Measurements from ENCODE around the gene CUBN. TPM values are rescaled to one million over a fixed set of nuclear protein-coding genes. Genes with fewer than 3 reads are reported as not detected.

CUBN gene
- polyA plus RNA-seq, 4 donors = 0.18 to 161 TPM; not detected in 2

DNA sequence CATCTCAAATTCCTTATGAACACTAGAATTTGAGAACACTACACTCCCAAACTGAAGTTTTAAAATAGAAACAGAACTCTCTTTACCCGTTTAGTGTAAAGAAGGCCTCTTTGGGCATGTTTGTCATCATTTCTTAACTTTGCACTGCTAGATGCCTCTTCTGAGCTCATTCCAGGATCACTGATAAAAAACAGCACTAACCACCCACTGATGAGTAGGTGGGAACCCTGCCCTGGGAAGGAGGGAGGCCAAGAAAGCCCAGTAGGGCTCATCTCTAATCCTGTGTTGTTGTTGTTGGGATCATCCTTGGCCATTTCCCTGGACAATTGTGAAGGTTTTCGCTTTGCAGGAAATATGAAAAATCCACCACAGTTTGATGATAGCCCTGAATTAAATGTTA lies 68.2 kb downstream of the CUBN start:
- Histone ChIP-seq H3K27ac (ENCODE audit: low read depth in 1 of 3, low read length in 2 of 3) (no peak overlapping the region), H3K27me3 (ENCODE audit: control insufficient read depth in 3 of 3, insufficient read depth in 3 of 3, low read length in 3 of 3) (no peaks in the 10 kb centered on the region), H3K9me3 (ENCODE audit: control insufficient read depth in 2 of 2, insufficient read depth in 1 of 2, low read depth in 1 of 2, low read length in 1 of 2) (no peaks in the 10 kb centered on the region), H3K4me3 (ENCODE audit: low read depth in 1 of 3, low read length in 3 of 3) (no peak overlapping the region), H3K36me3 (ENCODE audit: control insufficient read depth in 3 of 3, insufficient read depth in 2 of 3, low read depth in 1 of 3, low read length in 3 of 3) (peaks cover 0 to 10% (median 0%) of the 10 kb centered on the region in 3 donors), H3K4me1 (ENCODE audit: control insufficient read depth in 3 of 3, insufficient read depth in 2 of 3, low read depth in 1 of 3, low read length in 2 of 3) (peaks cover 0 to 2% (median 0%) of the 10 kb centered on the region in 3 donors)
- no peak for FAIRE-seq
- DNase-seq = no peak
- 65 to 87% (median 86%) methylated on average over 2 of the region's 2 CpGs for WGBS, 3 donors

DNA sequence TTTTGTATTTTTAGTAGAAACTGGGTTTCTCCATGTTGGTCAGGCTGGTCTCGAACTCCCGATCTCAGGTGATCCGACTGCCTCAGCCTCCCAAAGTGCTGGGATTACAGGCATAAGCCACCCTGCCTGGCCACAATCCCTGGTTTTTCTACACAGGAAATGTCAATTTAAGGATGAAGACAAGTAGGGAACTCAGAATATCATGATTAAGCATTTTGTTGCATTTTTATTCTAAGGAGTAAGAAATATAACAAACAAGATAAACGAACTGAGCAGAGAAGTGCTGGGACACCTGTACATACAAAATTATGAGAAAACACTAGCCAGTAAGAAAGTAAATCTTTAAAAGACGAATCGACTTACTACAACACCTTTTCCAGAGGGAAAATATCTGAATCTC lies 69.3 kb downstream of the CUBN start:
- peaks cover 0 to 10% (median 0%) of the 10 kb centered on the region in 3 donors for H3K36me3 ChIP-seq (ENCODE audit: control insufficient read depth in 3 of 3, insufficient read depth in 2 of 3, low read depth in 1 of 3, low read length in 3 of 3)
- no peak overlapping the region for H3K27ac ChIP-seq (ENCODE audit: low read depth in 1 of 3, low read length in 2 of 3)
- no peaks in the 10 kb centered on the region for H3K9me3 ChIP-seq (ENCODE audit: control insufficient read depth in 2 of 2, insufficient read depth in 1 of 2, low read depth in 1 of 2, low read length in 1 of 2)
- FAIRE-seq = no peak
- no peak overlapping the region for H3K4me3 ChIP-seq (ENCODE audit: low read depth in 1 of 3, low read length in 3 of 3)
- WGBS, 3 donors = 80 to 85% (median 80%) methylated on average over 6 of the region's 6 CpGs
- H3K4me1 ChIP-seq (ENCODE audit: control insufficient read depth in 3 of 3, insufficient read depth in 2 of 3, low read depth in 1 of 3, low read length in 2 of 3) = peaks cover 0 to 2% (median 0%) of the 10 kb centered on the region in 3 donors
- no peak for DNase-seq
- H3K27me3 ChIP-seq (ENCODE audit: control insufficient read depth in 3 of 3, insufficient read depth in 3 of 3, low read length in 3 of 3) = no peaks in the 10 kb centered on the region

- H3K27ac ChIP-seq (ENCODE audit: low read depth in 1 of 3, low read length in 2 of 3) = no peak overlapping the region
- no peaks in the 10 kb centered on the region for H3K9me3 ChIP-seq (ENCODE audit: control insufficient read depth in 2 of 2, insufficient read depth in 1 of 2, low read depth in 1 of 2, low read length in 1 of 2)
- no peak overlapping the region for H3K4me3 ChIP-seq (ENCODE audit: low read depth in 1 of 3, low read length in 3 of 3)
- H3K27me3 ChIP-seq (ENCODE audit: control insufficient read depth in 3 of 3, insufficient read depth in 3 of 3, low read length in 3 of 3) = no peaks in the 10 kb centered on the region
- FAIRE-seq = no peak
- peaks cover 0 to 10% (median 0%) of the 10 kb centered on the region in 3 donors for H3K36me3 ChIP-seq (ENCODE audit: control insufficient read depth in 3 of 3, insufficient read depth in 2 of 3, low read depth in 1 of 3, low read length in 3 of 3)
- no peak for DNase-seq
- H3K4me1 ChIP-seq (ENCODE audit: control insufficient read depth in 3 of 3, insufficient read depth in 2 of 3, low read depth in 1 of 3, low read length in 2 of 3) = peaks cover 0 to 2% (median 0%) of the 10 kb centered on the region in 3 donors
Measured at GRCh38 chr10:17059197-17059688, 70.4 kb downstream of the CUBN start.

DNA sequence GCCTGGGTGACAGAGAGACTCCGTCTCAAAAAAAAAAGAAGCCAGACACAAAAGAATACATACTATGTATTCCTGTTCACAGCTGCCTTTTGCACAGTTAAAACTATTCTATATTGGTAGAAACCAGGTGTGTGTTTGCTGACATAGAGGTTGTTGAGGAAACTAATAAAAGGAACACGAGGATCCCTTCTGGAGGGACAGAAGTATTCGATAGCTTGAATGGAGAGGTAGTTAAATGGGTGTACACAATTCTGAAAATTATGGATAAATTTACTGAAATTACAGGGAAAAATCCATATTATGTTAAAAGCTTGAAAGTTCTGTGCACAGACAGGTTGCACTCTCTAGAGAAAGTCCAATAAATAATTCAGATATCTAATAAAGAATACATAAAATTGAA lies 71.5 kb downstream of the CUBN start:
- Histone ChIP-seq H3K4me3 (ENCODE audit: low read depth in 1 of 3, low read length in 3 of 3) (no peak overlapping the region), H3K27ac (ENCODE audit: low read depth in 1 of 3, low read length in 2 of 3) (no peak overlapping the region), H3K4me1 (ENCODE audit: control insufficient read depth in 3 of 3, insufficient read depth in 2 of 3, low read depth in 1 of 3, low read length in 2 of 3) (peaks cover 0 to 2% (median 0%) of the 10 kb centered on the region in 3 donors), H3K27me3 (ENCODE audit: control insufficient read depth in 3 of 3, insufficient read depth in 3 of 3, low read length in 3 of 3) (no peaks in the 10 kb centered on the region), H3K36me3 (ENCODE audit: control insufficient read depth in 3 of 3, insufficient read depth in 2 of 3, low read depth in 1 of 3, low read length in 3 of 3) (peaks cover 0 to 9% (median 0%) of the 10 kb centered on the region in 3 donors), H3K9me3 (ENCODE audit: control insufficient read depth in 2 of 2, insufficient read depth in 1 of 2, low read depth in 1 of 2, low read length in 1 of 2) (no peaks in the 10 kb centered on the region)
- FAIRE-seq (no peak), DNase-seq (no peak)
- 85 to 92% (median 92%) methylated on average over 3 of the region's 3 CpGs for WGBS, 3 donors

DNA sequence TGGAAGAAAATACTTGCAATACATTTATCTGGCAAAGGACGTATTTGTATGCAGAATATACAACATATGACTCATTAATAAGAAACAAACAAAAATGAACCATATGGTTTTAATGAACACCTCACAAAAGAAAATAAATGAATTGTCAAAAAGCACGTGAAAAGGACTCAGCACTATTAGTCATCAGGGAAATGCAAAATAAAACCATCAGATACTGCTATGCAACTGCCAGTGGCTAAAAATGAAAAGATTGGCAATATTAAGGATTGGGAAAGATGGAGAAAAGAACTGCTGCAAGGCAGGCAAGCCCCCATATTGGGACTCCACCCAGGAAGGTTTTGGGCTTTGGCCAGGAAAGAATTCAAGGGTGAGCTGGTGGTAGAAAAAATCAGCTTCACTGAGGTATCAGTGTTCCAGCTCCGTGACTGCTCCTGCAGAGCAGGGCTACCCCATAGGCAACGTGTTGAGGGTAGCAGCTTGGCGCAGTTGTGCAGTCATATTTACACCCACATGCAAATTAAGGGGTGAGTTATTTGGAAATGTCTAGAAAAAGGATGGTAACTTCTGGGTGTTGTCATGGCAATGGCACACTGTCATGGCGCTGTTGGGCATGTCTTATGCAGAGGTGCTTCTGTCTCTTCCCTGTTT lies 72.7 kb downstream of the CUBN start:
- 76 to 80% (median 80%) methylated on average over 6 of the region's 6 CpGs for WGBS, 3 donors
- FAIRE-seq = no peak

DNA sequence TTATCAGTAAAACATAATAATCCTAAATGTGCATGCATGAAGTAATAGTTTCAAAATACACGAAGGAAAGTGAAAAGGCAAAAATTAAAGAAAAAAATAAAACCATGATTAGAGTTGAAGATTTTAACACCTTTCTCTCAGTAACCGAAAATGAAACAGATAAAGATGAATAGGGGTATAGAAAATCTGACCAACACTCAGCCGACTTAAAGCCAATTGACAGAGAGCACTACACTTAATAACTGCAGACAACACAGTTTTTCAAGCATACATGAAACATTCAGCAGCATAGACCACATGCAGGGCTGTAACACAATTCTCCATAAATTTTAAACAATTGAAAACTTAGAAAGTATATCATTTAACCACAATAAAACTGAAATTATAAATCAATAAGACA lies 76.1 kb downstream of the CUBN start:
- H3K4me1 ChIP-seq (ENCODE audit: control insufficient read depth in 3 of 3, insufficient read depth in 2 of 3, low read depth in 1 of 3, low read length in 2 of 3) = no peaks in the 10 kb centered on the region
- H3K27me3 ChIP-seq (ENCODE audit: control insufficient read depth in 3 of 3, insufficient read depth in 3 of 3, low read length in 3 of 3) = no peaks in the 10 kb centered on the region
- FAIRE-seq (no peak), DNase-seq (no peak)
- no peak overlapping the region for H3K27ac ChIP-seq (ENCODE audit: low read depth in 1 of 3, low read length in 2 of 3)
- 70 to 88% (median 87%) methylated on average over 3 of the region's 3 CpGs for WGBS, 3 donors
- H3K36me3 ChIP-seq (ENCODE audit: control insufficient read depth in 3 of 3, insufficient read depth in 2 of 3, low read depth in 1 of 3, low read length in 3 of 3) = peaks cover 0 to 5% (median 0%) of the 10 kb centered on the region in 3 donors
- H3K4me3 ChIP-seq (ENCODE audit: low read depth in 1 of 3, low read length in 3 of 3) = no peak overlapping the region
- peaks cover 0 to 2% of the 10 kb centered on the region in 2 donors for H3K9me3 ChIP-seq (ENCODE audit: control insufficient read depth in 2 of 2, insufficient read depth in 1 of 2, low read depth in 1 of 2, low read length in 1 of 2)

More for the DNA sequence above, 72.7 kb downstream of the CUBN start:
- Histone ChIP-seq H3K27me3 (ENCODE audit: control insufficient read depth in 3 of 3, insufficient read depth in 3 of 3, low read length in 3 of 3) (no peaks in the 10 kb centered on the region), H3K36me3 (ENCODE audit: control insufficient read depth in 3 of 3, insufficient read depth in 2 of 3, low read depth in 1 of 3, low read length in 3 of 3) (peaks cover 0 to 5% (median 0%) of the 10 kb centered on the region in 3 donors), H3K4me1 (ENCODE audit: control insufficient read depth in 3 of 3, insufficient read depth in 2 of 3, low read depth in 1 of 3, low read length in 2 of 3) (no peaks in the 10 kb centered on the region), H3K27ac (ENCODE audit: low read depth in 1 of 3, low read length in 2 of 3) (no peak overlapping the region), H3K4me3 (ENCODE audit: low read depth in 1 of 3, low read length in 3 of 3) (no peak overlapping the region), H3K9me3 (ENCODE audit: control insufficient read depth in 2 of 2, insufficient read depth in 1 of 2, low read depth in 1 of 2, low read length in 1 of 2) (peaks cover 0 to under 1% of the 10 kb centered on the region in 2 donors)
- DNase-seq = no peak

- H3K4me3 ChIP-seq (ENCODE audit: low read depth in 1 of 3, low read length in 3 of 3) = no peak overlapping the region
- DNase-seq (no peak), FAIRE-seq (peak; percentile 47)
- peaks cover 0 to 5% (median 0%) of the 10 kb centered on the region in 3 donors for H3K36me3 ChIP-seq (ENCODE audit: control insufficient read depth in 3 of 3, insufficient read depth in 2 of 3, low read depth in 1 of 3, low read length in 3 of 3)
- no peaks in the 10 kb centered on the region for H3K27me3 ChIP-seq (ENCODE audit: control insufficient read depth in 3 of 3, insufficient read depth in 3 of 3, low read length in 3 of 3)
- H3K27ac ChIP-seq (ENCODE audit: low read depth in 1 of 3, low read length in 2 of 3) = no peak overlapping the region
- no peaks in the 10 kb centered on the region for H3K4me1 ChIP-seq (ENCODE audit: control insufficient read depth in 3 of 3, insufficient read depth in 2 of 3, low read depth in 1 of 3, low read length in 2 of 3)
- H3K9me3 ChIP-seq (ENCODE audit: control insufficient read depth in 2 of 2, insufficient read depth in 1 of 2, low read depth in 1 of 2, low read length in 1 of 2) = peaks cover 0 to 2% of the 10 kb centered on the region in 2 donors
Measured at GRCh38 chr10:17053061-17053460, 76.5 kb downstream of the CUBN start.

- FAIRE-seq (no peak), DNase-seq (no peak)
- Histone ChIP-seq H3K36me3 (ENCODE audit: control insufficient read depth in 3 of 3, insufficient read depth in 2 of 3, low read depth in 1 of 3, low read length in 3 of 3) (no peaks in the 10 kb centered on the region), H3K4me3 (ENCODE audit: low read depth in 1 of 3, low read length in 3 of 3) (no peak overlapping the region), H3K27me3 (ENCODE audit: control insufficient read depth in 3 of 3, insufficient read depth in 3 of 3, low read length in 3 of 3) (no peaks in the 10 kb centered on the region), H3K27ac (ENCODE audit: low read depth in 1 of 3, low read length in 2 of 3) (no peak overlapping the region), H3K4me1 (ENCODE audit: control insufficient read depth in 3 of 3, insufficient read depth in 2 of 3, low read depth in 1 of 3, low read length in 2 of 3) (no peaks in the 10 kb centered on the region), H3K9me3 (ENCODE audit: control insufficient read depth in 2 of 2, insufficient read depth in 1 of 2, low read depth in 1 of 2, low read length in 1 of 2) (peaks cover 0 to 2% of the 10 kb centered on the region in 2 donors)
- 91 to 93% (median 92%) methylated on average over 3 of the region's 3 CpGs for WGBS, 3 donors
Measured at GRCh38 chr10:17051851-17052250, 77.8 kb downstream of the CUBN start.

GRCh38 chr10:17049195-17049594 lies 80.4 kb downstream of the CUBN start:
- DNase-seq = no peak
- WGBS, 3 donors = 69 to 88% (median 85%) methylated on average over 1 of the region's 1 CpG
- H3K9me3 ChIP-seq (ENCODE audit: control insufficient read depth in 2 of 2, insufficient read depth in 1 of 2, low read depth in 1 of 2, low read length in 1 of 2) = peaks cover 0 to 2% of the 10 kb centered on the region in 2 donors
- no peak for FAIRE-seq
- peaks cover 0 to 2% (median 0%) of the 10 kb centered on the region in 3 donors for H3K36me3 ChIP-seq (ENCODE audit: control insufficient read depth in 3 of 3, insufficient read depth in 2 of 3, low read depth in 1 of 3, low read length in 3 of 3)
- H3K27ac ChIP-seq (ENCODE audit: low read depth in 1 of 3, low read length in 2 of 3) = no peak overlapping the region
- H3K4me3 ChIP-seq (ENCODE audit: low read depth in 1 of 3, low read length in 3 of 3) = no peak overlapping the region
- no peaks in the 10 kb centered on the region for H3K4me1 ChIP-seq (ENCODE audit: control insufficient read depth in 3 of 3, insufficient read depth in 2 of 3, low read depth in 1 of 3, low read length in 2 of 3)
- no peaks in the 10 kb centered on the region for H3K27me3 ChIP-seq (ENCODE audit: control insufficient read depth in 3 of 3, insufficient read depth in 3 of 3, low read length in 3 of 3)
